ENCODE results near the gene KLRB1. TPM values are rescaled to one million over a fixed set of nuclear protein-coding genes. Genes with fewer than 3 reads are reported as not detected.
"Not testable (repeated sequence)": the region's sequence is repeated elsewhere in the genome, so short reads cannot be mapped to it uniquely, and the experiment has no call there.

The KLRB1 gene
- total RNA-seq, 4 donors from 2014 or later, result 1.1 to 3.5 (median 2.3) TPM

DNA sequence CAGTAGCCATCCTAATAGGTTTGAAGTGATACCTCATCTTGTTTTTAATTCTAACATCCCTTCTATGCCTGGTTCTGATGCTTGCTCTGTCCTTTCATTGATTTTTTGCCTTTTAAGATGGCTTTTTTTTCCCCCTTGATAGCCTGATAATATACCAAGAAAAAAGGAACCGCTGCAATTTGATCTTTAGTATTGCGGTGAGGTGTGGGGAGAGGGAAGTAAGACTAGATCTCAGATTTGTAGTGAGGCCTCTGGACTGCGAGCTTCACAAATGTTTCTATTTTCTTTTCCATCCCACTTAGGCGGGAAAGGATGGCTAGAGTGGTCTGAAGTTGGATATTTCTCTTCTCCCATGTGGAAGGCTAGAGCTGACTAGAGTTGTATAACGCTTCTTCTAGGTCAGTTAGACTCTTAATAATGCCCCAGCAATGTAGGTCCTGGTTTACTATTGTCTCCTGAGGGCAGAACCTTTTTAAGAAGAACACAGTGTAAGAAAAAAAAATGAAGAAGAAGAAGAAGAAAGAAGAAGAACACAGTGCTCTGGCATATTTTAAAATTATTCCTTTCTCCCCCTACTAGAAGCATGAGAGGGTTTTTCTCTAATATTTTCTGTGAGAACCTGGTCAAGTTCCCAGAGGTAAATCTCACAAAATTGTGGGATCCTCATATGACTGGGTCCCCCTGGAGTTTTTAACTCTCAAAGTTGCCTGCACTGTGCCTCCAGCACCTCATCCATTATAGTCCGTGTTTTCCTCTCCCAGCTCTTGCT, 11.9 kb upstream of the KLRB1 start:
- TF ChIP-seq, protein P1, sequence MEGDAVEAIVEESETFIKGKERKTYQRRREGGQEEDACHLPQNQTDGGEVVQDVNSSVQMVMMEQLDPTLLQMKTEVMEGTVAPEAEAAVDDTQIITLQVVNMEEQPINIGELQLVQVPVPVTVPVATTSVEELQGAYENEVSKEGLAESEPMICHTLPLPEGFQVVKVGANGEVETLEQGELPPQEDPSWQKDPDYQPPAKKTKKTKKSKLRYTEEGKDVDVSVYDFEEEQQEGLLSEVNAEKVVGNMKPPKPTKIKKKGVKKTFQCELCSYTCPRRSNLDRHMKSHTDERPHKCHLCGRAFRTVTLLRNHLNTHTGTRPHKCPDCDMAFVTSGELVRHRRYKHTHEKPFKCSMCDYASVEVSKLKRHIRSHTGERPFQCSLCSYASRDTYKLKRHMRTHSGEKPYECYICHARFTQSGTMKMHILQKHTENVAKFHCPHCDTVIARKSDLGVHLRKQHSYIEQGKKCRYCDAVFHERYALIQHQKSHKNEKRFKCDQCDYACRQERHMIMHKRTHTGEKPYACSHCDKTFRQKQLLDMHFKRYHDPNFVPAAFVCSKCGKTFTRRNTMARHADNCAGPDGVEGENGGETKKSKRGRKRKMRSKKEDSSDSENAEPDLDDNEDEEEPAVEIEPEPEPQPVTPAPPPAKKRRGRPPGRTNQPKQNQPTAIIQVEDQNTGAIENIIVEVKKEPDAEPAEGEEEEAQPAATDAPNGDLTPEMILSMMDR (IDR thresholded peaks at IDR 0.05), result no peak
- no peak for ATAC-seq (ENCODE audit: low FRiP score)

DNA sequence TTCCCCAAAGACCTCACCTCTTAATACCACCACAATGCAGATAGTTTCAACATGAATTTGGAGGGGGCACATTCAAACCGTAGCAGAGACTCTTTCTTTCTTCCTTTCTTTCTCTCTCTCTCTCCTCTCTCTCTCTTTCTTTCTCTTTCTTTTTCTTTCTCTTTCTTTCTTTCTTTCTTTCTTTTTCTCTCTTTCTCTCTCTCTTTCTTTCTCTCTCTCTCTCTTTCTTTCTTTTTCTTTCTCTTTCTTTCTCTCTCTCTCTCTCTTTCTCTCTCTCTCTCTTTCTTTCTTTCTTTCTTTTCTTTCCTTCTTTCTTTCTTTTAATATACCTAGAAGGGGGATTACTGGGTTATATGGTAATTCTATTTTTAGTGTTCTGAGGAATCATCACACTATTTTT, 11.2 kb upstream of the KLRB1 start:
- DNase-seq (ENCODE audit: low spot score); ATAC-seq (ENCODE audit: low FRiP score): not testable (repeated sequence)

More for the DNA sequence above, 11.9 kb upstream of the KLRB1 start:
- no peak for DNase-seq (ENCODE audit: low spot score)

DNA sequence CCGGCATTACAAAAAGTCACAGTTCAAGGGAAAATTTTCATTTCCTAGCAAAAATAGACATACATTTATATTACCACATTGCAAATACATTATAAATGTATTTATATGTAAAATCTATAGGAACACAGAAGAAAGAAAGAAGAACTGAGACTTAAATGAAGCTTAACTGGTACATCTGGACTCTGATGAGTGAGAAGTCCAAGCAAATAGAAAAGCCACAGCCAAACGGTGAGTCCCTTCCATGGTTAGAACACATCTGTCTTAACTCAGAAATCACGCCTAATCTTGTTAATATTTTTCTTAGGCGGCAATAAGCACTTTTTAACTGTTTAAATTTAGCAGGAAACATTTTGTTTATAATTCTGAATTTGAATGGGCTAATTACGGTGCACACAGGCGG, 9.4 kb upstream of the KLRB1 start:
- ATAC-seq (ENCODE audit: low FRiP score), result no peak

GRCh38 chr12:9615420-9616136, 7.9 kb upstream of the KLRB1 start:
- no peak for DNase-seq (ENCODE audit: low spot score)
- TF ChIP-seq, protein P1 (IDR thresholded peaks at IDR 0.05), result no peak

More for the DNA sequence above, 9.4 kb upstream of the KLRB1 start:
- DNase-seq (ENCODE audit: low spot score), result no peak
- TF ChIP-seq, protein P1 (IDR thresholded peaks at IDR 0.05), result no peak

GRCh38 chr12:9610606-9611005, 2.9 kb upstream of the KLRB1 start:
- not testable (repeated sequence) for DNase-seq (ENCODE audit: low spot score); ATAC-seq (ENCODE audit: low FRiP score)

More at GRCh38 chr12:9615420-9616136, 7.9 kb upstream of the KLRB1 start:
- no peak for ATAC-seq (ENCODE audit: low FRiP score)

- no peak for ATAC-seq (ENCODE audit: low FRiP score)
- TF ChIP-seq, protein P1 (IDR thresholded peaks at IDR 0.05), result no peak
Observed at GRCh38 chr12:9606736-9607372, 862 bp downstream of the KLRB1 start.

GRCh38 chr12:9606247-9606646, 1.5 kb downstream of the KLRB1 start:
- ATAC-seq (ENCODE audit: low FRiP score) (no peak), DNase-seq (ENCODE audit: low spot score) (no peak)
- TF ChIP-seq, protein P1 (IDR thresholded peaks at IDR 0.05), result no peak

More at GRCh38 chr12:9606736-9607372, 862 bp downstream of the KLRB1 start:
- DNase-seq (ENCODE audit: low spot score), result no peak
